Measurements from ENCODE around the gene SDC3. TPM values are rescaled to one million over a fixed set of nuclear protein-coding genes. Genes with fewer than 3 reads are reported as not detected.

The SDC3 gene
- total RNA-seq, 5 donors from 2014 or later (not counting 1 experiment from before 2014, with no cell fraction given): 0.07 to 1.1 (median 0.47) TPM

DNA sequence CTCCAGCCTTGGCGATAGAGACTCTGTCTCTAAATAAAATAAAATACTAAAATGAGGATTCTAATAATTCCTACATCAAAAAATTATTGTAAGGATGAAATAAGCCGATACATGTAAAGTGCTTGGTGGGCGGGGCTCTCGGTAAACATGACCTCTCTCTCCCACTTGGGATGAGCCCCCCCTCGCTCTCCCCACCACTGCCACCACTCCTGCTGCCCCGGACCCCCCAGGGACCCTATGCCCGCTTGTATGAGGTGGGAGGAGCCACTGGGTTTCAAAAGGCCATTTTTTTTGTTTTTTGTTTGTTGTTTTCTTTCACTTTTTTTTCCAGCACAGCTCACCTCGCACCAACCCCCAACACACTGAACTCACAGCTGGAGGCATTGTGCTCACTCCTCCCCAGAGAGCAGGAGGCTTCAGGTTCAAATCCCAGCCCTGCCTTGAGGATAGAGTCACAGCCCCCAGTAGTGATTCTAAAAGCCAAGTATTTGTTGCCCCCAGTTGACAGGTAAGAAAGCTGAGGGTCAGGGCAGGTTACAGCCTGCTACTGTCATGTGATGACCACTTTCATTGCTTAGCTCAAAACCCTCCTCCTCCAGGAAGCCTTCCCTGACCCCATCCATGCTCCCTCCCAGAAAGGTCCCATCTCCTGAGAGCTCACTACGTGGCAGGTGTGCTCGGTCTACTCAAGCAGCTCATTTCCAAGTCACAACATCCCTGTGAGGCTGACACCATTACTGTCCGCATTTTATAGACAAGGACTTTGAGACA is 4.2 kb downstream of the SDC3 start:
- H3K27me3 ChIP-seq (replicated peaks in 1 of 2; ENCODE audit: control insufficient read depth in 2 of 2, extremely low read depth in 1 of 2, insufficient read depth in 2 of 2, low read length in 1 of 2): peaks cover 10 to 64% of the 10 kb centered on the region in 2 experiments
- DNase-seq (no peak), ATAC-seq (replicated peaks in 1 of 4) (no peak)
- peaks cover 28 to 36% of the 10 kb centered on the region in 2 donors for H3K27me3 Mint-ChIP-seq
- no peaks in the 10 kb centered on the region for H3K36me3 Mint-ChIP-seq
- H3K4me1 ChIP-seq (ENCODE audit: control insufficient read depth in 1 of 2, extremely low read depth in 1 of 2, insufficient read depth in 2 of 2, low read length in 2 of 2): peaks cover 0 to 17% of the 10 kb centered on the region in 2 experiments
- H3K4me3 ChIP-seq (ENCODE audit: control insufficient read depth in 1 of 2, extremely low read depth in 1 of 2, low read length in 1 of 2): no peak overlapping the region
- no peak overlapping the region for H3K27ac ChIP-seq (ENCODE audit: low read length)
- ChIA-PET CTCF (interaction anchor here in 1 of 2 donors (0.5 to 0.6 kb wide), 2 partner anchors 125 to 149 kb away, joined by 3 read pairs; no protein-coding TSS in a partner anchor), POLR2A (no interaction called here)
- no peak overlapping the region for H3K27ac Mint-ChIP-seq
- H3K36me3 ChIP-seq (ENCODE audit: control insufficient read depth in 2 of 2, extremely low read depth in 1 of 2, insufficient read depth in 1 of 2, low read length in 1 of 2): no peaks in the 10 kb centered on the region
- H3K9me3 ChIP-seq: no peaks in the 10 kb centered on the region
- H3K4me1 Mint-ChIP-seq: peaks cover 12 to 13% (median 12%) of the 10 kb centered on the region in 3 donors
- 78% methylated on average over 3 of the region's 11 CpGs for WGBS (ENCODE audit: insufficient coverage)
- no peak overlapping the region for H3K4me3 Mint-ChIP-seq
- H3K9me3 Mint-ChIP-seq: no peaks in the 10 kb centered on the region

GRCh38 chr1:30903343-30904034 is 5.1 kb downstream of the SDC3 start:
- no peak for ATAC-seq (replicated peaks in 1 of 4)
- no peak overlapping the region for H3K4me3 ChIP-seq (ENCODE audit: control insufficient read depth in 1 of 2, extremely low read depth in 1 of 2, low read length in 1 of 2)
- Mint-ChIP-seq H3K27ac (no peak overlapping the region), H3K36me3 (no peaks in the 10 kb centered on the region), H3K4me3 (no peak overlapping the region), H3K27me3 (peaks cover 24 to 32% of the 10 kb centered on the region in 2 donors), H3K9me3 (no peaks in the 10 kb centered on the region), H3K4me1 (peaks cover 6 to 8% (median 7%) of the 10 kb centered on the region in 3 donors)
- WGBS (ENCODE audit: insufficient coverage): 100% methylated on average over 2 of the region's 8 CpGs
- no peak for DNase-seq
- H3K4me1 ChIP-seq (ENCODE audit: control insufficient read depth in 1 of 2, extremely low read depth in 1 of 2, insufficient read depth in 2 of 2, low read length in 2 of 2): peaks cover 0 to 11% of the 10 kb centered on the region in 2 experiments
- H3K9me3 ChIP-seq: no peaks in the 10 kb centered on the region
- H3K36me3 ChIP-seq (ENCODE audit: control insufficient read depth in 2 of 2, extremely low read depth in 1 of 2, insufficient read depth in 1 of 2, low read length in 1 of 2): no peaks in the 10 kb centered on the region
- ChIA-PET CTCF (no interaction called here), POLR2A (no interaction called here)
- peaks cover 10 to 59% of the 10 kb centered on the region in 2 experiments for H3K27me3 ChIP-seq (replicated peaks in 1 of 2; ENCODE audit: control insufficient read depth in 2 of 2, extremely low read depth in 1 of 2, insufficient read depth in 2 of 2, low read length in 1 of 2)
- no peak overlapping the region for H3K27ac ChIP-seq (ENCODE audit: low read length)

- no peak for DNase-seq
- no peak overlapping the region for H3K27ac ChIP-seq (ENCODE audit: low read length)
- ATAC-seq (replicated peaks in 1 of 4): no peak
- H3K36me3 ChIP-seq (ENCODE audit: control insufficient read depth in 2 of 2, extremely low read depth in 1 of 2, insufficient read depth in 1 of 2, low read length in 1 of 2): no peaks in the 10 kb centered on the region
- Mint-ChIP-seq H3K9me3 (no peaks in the 10 kb centered on the region), H3K4me3 (no peak overlapping the region), H3K27ac (no peak overlapping the region), H3K4me1 (peaks cover 6% of the 10 kb centered on the region in 3 donors), H3K27me3 (peaks cover 26 to 30% of the 10 kb centered on the region in 2 donors), H3K36me3 (no peaks in the 10 kb centered on the region)
- 75% methylated on average over 9 of the region's 9 CpGs for WGBS (ENCODE audit: insufficient coverage)
- peaks cover 10 to 56% of the 10 kb centered on the region in 2 experiments for H3K27me3 ChIP-seq (replicated peaks in 1 of 2; ENCODE audit: control insufficient read depth in 2 of 2, extremely low read depth in 1 of 2, insufficient read depth in 2 of 2, low read length in 1 of 2)
- ChIA-PET CTCF (no interaction called here), POLR2A (no interaction called here)
- H3K4me3 ChIP-seq (ENCODE audit: control insufficient read depth in 1 of 2, extremely low read depth in 1 of 2, low read length in 1 of 2): no peak overlapping the region
- H3K4me1 ChIP-seq (ENCODE audit: control insufficient read depth in 1 of 2, extremely low read depth in 1 of 2, insufficient read depth in 2 of 2, low read length in 2 of 2): peaks cover 0 to 7% of the 10 kb centered on the region in 2 experiments
- H3K9me3 ChIP-seq: no peaks in the 10 kb centered on the region
These were observed 5.8 kb downstream of the SDC3 start for GRCh38 chr1:30902593-30903290.

- Histone ChIP-seq H3K27me3 (replicated peaks in 1 of 2; ENCODE audit: control insufficient read depth in 2 of 2, extremely low read depth in 1 of 2, insufficient read depth in 2 of 2, low read length in 1 of 2) (peaks cover 6 to 54% of the 10 kb centered on the region in 2 experiments), H3K4me1 (ENCODE audit: control insufficient read depth in 1 of 2, extremely low read depth in 1 of 2, insufficient read depth in 2 of 2, low read length in 2 of 2) (no peaks in the 10 kb centered on the region), H3K36me3 (ENCODE audit: control insufficient read depth in 2 of 2, extremely low read depth in 1 of 2, insufficient read depth in 1 of 2, low read length in 1 of 2) (no peaks in the 10 kb centered on the region), H3K27ac (ENCODE audit: low read length) (no peak overlapping the region), H3K9me3 (no peaks in the 10 kb centered on the region), H3K4me3 (ENCODE audit: control insufficient read depth in 1 of 2, extremely low read depth in 1 of 2, low read length in 1 of 2) (no peak overlapping the region)
- no peak overlapping the region for H3K4me3 Mint-ChIP-seq
- no peaks in the 10 kb centered on the region for H3K36me3 Mint-ChIP-seq
- DNase-seq: no peak
- no peak for ATAC-seq (replicated peaks in 1 of 4)
- H3K9me3 Mint-ChIP-seq: no peaks in the 10 kb centered on the region
- H3K4me1 Mint-ChIP-seq: no peaks in the 10 kb centered on the region
- ChIA-PET POLR2A (no interaction called here), CTCF (no interaction called here)
- WGBS (ENCODE audit: insufficient coverage): 61% methylated on average over 2 of the region's 11 CpGs
- H3K27ac Mint-ChIP-seq: no peak overlapping the region
- peaks cover 21 to 23% of the 10 kb centered on the region in 2 donors for H3K27me3 Mint-ChIP-seq
These were observed 6.6 kb downstream of the SDC3 start for GRCh38 chr1:30901798-30902581.

DNA sequence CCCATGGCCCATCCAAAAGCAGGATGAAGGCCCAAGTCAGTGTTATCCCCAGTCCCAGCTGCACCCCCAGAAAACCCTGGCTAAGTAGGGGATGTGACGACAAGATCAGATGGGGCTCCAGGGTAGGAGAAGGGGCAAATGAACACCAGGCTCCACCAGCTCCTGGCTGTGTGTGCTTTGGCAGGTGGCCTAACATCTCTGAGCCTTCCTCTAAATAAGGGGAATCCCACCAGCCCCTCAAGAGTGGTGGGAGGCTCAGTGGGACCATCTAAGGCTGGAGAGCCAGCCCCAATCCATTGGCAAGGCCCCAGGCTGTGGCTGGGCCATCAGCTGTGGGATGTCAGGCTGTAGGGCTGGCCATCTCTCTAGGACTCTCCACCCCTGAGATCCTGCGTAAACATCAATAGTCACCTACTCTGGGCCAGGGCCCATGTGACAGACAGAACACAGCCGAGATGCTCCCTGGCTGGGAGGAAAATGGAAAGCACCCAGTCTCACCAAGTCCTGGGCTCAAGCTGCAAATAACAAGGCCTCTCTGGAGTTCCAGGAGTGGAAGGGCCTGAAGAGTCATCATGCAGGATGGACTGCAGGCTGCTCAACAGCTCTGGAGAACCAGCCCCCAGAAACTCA is 7.5 kb downstream of the SDC3 start:
- ATAC-seq (replicated peaks in 1 of 4): no peak
- CTCF ChIA-PET: no interaction called here

More for the DNA sequence above, 7.5 kb downstream of the SDC3 start:
- WGBS (ENCODE audit: insufficient coverage): 67% methylated on average over 1 of the region's 3 CpGs
- Mint-ChIP-seq H3K27me3 (peaks cover 22 to 26% of the 10 kb centered on the region in 2 donors), H3K27ac (no peak overlapping the region), H3K9me3 (no peaks in the 10 kb centered on the region), H3K4me1 (no peaks in the 10 kb centered on the region), H3K36me3 (no peaks in the 10 kb centered on the region), H3K4me3 (no peak overlapping the region)
- DNase-seq: no peak
- no peaks in the 10 kb centered on the region for H3K4me1 ChIP-seq (ENCODE audit: control insufficient read depth in 1 of 2, extremely low read depth in 1 of 2, insufficient read depth in 2 of 2, low read length in 2 of 2)
- no peaks in the 10 kb centered on the region for H3K36me3 ChIP-seq (ENCODE audit: control insufficient read depth in 2 of 2, extremely low read depth in 1 of 2, insufficient read depth in 1 of 2, low read length in 1 of 2)
- POLR2A ChIA-PET: no interaction called here
- H3K9me3 ChIP-seq: no peaks in the 10 kb centered on the region
- no peak overlapping the region for H3K27ac ChIP-seq (ENCODE audit: low read length)
- H3K27me3 ChIP-seq (replicated peaks in 1 of 2; ENCODE audit: control insufficient read depth in 2 of 2, extremely low read depth in 1 of 2, insufficient read depth in 2 of 2, low read length in 1 of 2): peaks cover 6 to 49% of the 10 kb centered on the region in 2 experiments
- H3K4me3 ChIP-seq (ENCODE audit: control insufficient read depth in 1 of 2, extremely low read depth in 1 of 2, low read length in 1 of 2): no peak overlapping the region

All from T-cell (primary cell).